ENCODE measurements around the gene POLR1A.

Gene POLR1A

DNA sequence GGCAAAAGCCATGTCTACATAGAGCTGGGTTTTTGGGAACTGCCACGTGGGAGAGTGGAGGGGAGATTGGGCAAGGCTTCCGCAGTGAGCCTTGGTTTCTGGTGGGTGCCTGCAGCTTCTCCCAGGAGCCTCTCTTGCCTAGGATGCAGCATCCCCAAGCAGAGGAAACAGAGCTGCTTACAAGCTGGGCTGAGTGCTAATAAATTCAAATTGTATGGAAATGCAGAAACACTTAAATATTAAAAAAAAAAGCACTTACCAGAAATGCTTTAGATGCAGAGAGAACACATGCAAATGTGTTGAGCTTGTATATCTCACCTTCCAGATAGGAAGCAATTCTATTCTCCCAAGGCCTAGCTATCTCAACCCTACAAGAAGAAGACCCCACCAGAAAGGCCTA is 120.9 kb downstream of the POLR1A start:
- Histone ChIP-seq H3K27me3 (ENCODE audit: insufficient read depth, low read length, poor library complexity, severe bottlenecking) (no peaks in the 10 kb centered on the region), H3K79me2 (ENCODE audit: insufficient read depth, low read length) (no peaks in the 10 kb centered on the region), H2AFZ (ENCODE audit: low read length) (no peak overlapping the region), H3K9me2 (replicated peaks; ENCODE audit: low read depth, low read length) (no peaks in the 10 kb centered on the region), H3K4me3 (ENCODE audit: low read length, poor library complexity, severe bottlenecking) (no peak overlapping the region), H3K4me1 (ENCODE audit: insufficient read depth, low read length, poor library complexity, severe bottlenecking) (no peaks in the 10 kb centered on the region), H4K20me1 (ENCODE audit: insufficient read depth, low read length, poor library complexity, severe bottlenecking) (no peaks in the 10 kb centered on the region), H3K9ac (ENCODE audit: low read depth, low read length, poor library complexity, severe bottlenecking) (no peak overlapping the region), H3K9me3 (ENCODE audit: insufficient read depth, low read depth, low read length) (no peaks in the 10 kb centered on the region), H3K36me3 (ENCODE audit: insufficient read depth, low read length) (no peaks in the 10 kb centered on the region), H3K4me2 (ENCODE audit: low read depth, low read length, poor library complexity, severe bottlenecking) (no peak overlapping the region), H3F3A (ENCODE audit: low read depth) (no peaks in the 10 kb centered on the region)
- TF ChIP-seq, protein P1, sequence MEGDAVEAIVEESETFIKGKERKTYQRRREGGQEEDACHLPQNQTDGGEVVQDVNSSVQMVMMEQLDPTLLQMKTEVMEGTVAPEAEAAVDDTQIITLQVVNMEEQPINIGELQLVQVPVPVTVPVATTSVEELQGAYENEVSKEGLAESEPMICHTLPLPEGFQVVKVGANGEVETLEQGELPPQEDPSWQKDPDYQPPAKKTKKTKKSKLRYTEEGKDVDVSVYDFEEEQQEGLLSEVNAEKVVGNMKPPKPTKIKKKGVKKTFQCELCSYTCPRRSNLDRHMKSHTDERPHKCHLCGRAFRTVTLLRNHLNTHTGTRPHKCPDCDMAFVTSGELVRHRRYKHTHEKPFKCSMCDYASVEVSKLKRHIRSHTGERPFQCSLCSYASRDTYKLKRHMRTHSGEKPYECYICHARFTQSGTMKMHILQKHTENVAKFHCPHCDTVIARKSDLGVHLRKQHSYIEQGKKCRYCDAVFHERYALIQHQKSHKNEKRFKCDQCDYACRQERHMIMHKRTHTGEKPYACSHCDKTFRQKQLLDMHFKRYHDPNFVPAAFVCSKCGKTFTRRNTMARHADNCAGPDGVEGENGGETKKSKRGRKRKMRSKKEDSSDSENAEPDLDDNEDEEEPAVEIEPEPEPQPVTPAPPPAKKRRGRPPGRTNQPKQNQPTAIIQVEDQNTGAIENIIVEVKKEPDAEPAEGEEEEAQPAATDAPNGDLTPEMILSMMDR (conservative IDR thresholded peaks at IDR 0.05; ENCODE audit: low read length): no peak
- TF ChIP-seq EZH2phosphoT487 (IDR thresholded peaks at IDR 0.05; ENCODE audit: borderline replicate concordance): no peak

DNA sequence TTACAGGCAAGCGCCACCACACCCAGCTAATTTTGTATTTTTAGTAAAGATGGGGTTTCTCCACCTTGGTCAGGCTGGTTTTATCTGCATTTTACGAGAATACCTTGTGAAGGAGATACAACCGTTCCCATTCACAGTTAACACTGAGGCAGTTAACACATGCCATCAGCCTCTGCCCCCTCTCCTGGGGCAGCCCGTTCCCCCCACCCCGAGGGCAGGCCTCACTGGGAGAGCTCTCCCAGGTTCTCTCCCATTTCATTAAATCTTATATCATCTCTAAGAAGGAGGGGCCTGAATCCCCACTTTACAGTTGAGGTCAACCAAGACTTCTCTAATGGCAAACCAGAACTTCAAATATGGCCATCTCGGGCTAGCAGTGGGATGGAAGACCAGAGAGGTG is 121.9 kb downstream of the POLR1A start:
- Histone ChIP-seq H3K9me2 (replicated peaks; ENCODE audit: low read depth, low read length) (no peaks in the 10 kb centered on the region), H3K79me2 (ENCODE audit: insufficient read depth, low read length) (no peaks in the 10 kb centered on the region), H4K20me1 (ENCODE audit: insufficient read depth, low read length, poor library complexity, severe bottlenecking) (no peaks in the 10 kb centered on the region), H2AFZ (ENCODE audit: low read length) (no peak overlapping the region), H3K27me3 (ENCODE audit: insufficient read depth, low read length, poor library complexity, severe bottlenecking) (no peaks in the 10 kb centered on the region), H3F3A (ENCODE audit: low read depth) (no peaks in the 10 kb centered on the region), H3K4me1 (ENCODE audit: insufficient read depth, low read length, poor library complexity, severe bottlenecking) (no peaks in the 10 kb centered on the region), H3K4me3 (ENCODE audit: low read length, poor library complexity, severe bottlenecking) (no peak overlapping the region), H3K36me3 (ENCODE audit: insufficient read depth, low read length) (no peaks in the 10 kb centered on the region), H3K9me3 (ENCODE audit: insufficient read depth, low read depth, low read length) (no peaks in the 10 kb centered on the region), H3K4me2 (ENCODE audit: low read depth, low read length, poor library complexity, severe bottlenecking) (no peak overlapping the region), H3K9ac (ENCODE audit: low read depth, low read length, poor library complexity, severe bottlenecking) (no peak overlapping the region)
- TF ChIP-seq EZH2phosphoT487 (IDR thresholded peaks at IDR 0.05; ENCODE audit: borderline replicate concordance): no peak
- TF ChIP-seq, protein P1 (conservative IDR thresholded peaks at IDR 0.05; ENCODE audit: low read length): no peak

DNA sequence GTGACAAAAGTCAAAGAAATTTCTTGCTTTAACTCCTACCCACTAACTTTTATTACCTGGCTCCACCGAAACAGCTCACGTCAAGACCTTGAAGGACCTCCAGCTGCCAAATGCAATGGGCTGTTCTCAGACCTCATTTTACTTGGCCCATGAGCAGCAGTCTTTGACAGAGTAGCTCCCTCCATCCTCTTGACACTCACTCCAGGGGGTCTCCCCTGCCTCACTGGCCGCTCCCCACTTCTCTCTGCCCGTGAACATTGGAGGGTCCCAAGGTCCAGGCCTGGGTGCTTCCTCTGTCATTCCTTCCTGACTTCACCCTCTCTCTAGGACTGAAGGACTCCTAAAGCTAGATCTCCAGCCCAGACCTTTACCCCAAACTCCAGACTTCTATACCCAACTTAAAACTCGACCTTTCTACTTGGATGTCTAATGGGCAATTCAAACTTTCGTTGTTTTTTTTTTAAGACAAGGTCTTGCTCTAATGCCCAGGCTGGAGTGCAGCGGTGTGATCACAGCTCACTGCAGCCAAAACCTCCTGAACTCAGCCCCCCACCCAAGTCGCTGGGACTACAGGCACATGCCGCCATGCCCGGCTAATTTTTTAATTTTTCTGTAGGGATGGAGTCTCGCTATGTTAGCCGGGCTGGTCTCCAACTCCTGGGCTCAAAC is 124.0 kb downstream of the POLR1A start:
- Histone ChIP-seq H3K4me3 (ENCODE audit: low read length, poor library complexity, severe bottlenecking) (no peak overlapping the region), H4K20me1 (ENCODE audit: insufficient read depth, low read length, poor library complexity, severe bottlenecking) (no peaks in the 10 kb centered on the region), H3K9me2 (replicated peaks; ENCODE audit: low read depth, low read length) (no peaks in the 10 kb centered on the region), H3K9ac (ENCODE audit: low read depth, low read length, poor library complexity, severe bottlenecking) (no peak overlapping the region), H3K27me3 (ENCODE audit: insufficient read depth, low read length, poor library complexity, severe bottlenecking) (no peaks in the 10 kb centered on the region), H3K36me3 (ENCODE audit: insufficient read depth, low read length) (no peaks in the 10 kb centered on the region), H2AFZ (ENCODE audit: low read length) (no peak overlapping the region), H3K79me2 (ENCODE audit: insufficient read depth, low read length) (no peaks in the 10 kb centered on the region), H3K4me2 (ENCODE audit: low read depth, low read length, poor library complexity, severe bottlenecking) (no peak overlapping the region), H3K9me3 (ENCODE audit: insufficient read depth, low read depth, low read length) (no peaks in the 10 kb centered on the region), H3K4me1 (ENCODE audit: insufficient read depth, low read length, poor library complexity, severe bottlenecking) (no peaks in the 10 kb centered on the region), H3F3A (ENCODE audit: low read depth) (no peaks in the 10 kb centered on the region)
- TF ChIP-seq, protein P1 (conservative IDR thresholded peaks at IDR 0.05; ENCODE audit: low read length): no peak
- no peak for TF ChIP-seq EZH2phosphoT487 (IDR thresholded peaks at IDR 0.05; ENCODE audit: borderline replicate concordance)

Measured in Loucy (cell line).